HCT116 (cell line): ENCODE results near the gene PAX7. TPM values are rescaled to one million over a fixed set of nuclear protein-coding genes. Genes with fewer than 3 reads are reported as not detected.

Source experiments
- ATAC-seq: fragments of 200-7000 bp; cut with Tn5 transposase; 2 replicates; pipeline ENCODE4 v1.9.1; 2020; ENCODE audit warnings: mild to moderate bottlenecking, moderate library complexity
- BruUV-seq: library from RNA; stranded (reverse); fragments of 400-500 nt; replicated peaks from 2 replicates; lab custom pipeline; 2021; lab: Mats Ljungman, UMichigan
- CTCF ChIA-PET: fragments of 300-600 bp; sonication (Branson Sonifier 250); formaldehyde crosslinking; loops from one replicate; lab custom pipeline; 2021; ENCODE audit warnings: antibody characterized with exemption; lab: Charles Lee
- POLR2A ChIA-PET: fragments of 300-600, 350-600 bp; sonication (Branson Sonifier 250); formaldehyde crosslinking; loops from one replicate; lab custom pipeline; 2021; ENCODE audit warnings: antibody characterized with exemption; lab: Charles Lee
- RAD21 ChIA-PET, 2 experiments: fragments of 300-600 bp; sonication (Branson Sonifier 250); formaldehyde crosslinking; loops; one replicate each; lab custom pipeline; 2023; ENCODE audit warnings: low total read pairs in 2 of 2; ENCODE audit not compliant: uncharacterized antibody in 2 of 2, unreplicated experiment in 2 of 2, low non-redundant PET in 1 of 2; lab: Charles Lee
- DNase-seq: peaks from one replicate; pipeline ENCODE4 v3.0.0-alpha.2; 2010; ENCODE audit warnings: low read depth, low spot score
- H2AFZ ChIP-seq: fragments of 200-600 bp; shearing (Covaris generic), sonication (generic); 2 replicates; pipeline ENCODE4 v1.6.1; 2017; ENCODE audit warnings: low read depth, mixed run types, mixed read lengths, antibody characterized with exemption, low read length; ENCODE audit not compliant: poor library complexity, severe bottlenecking
- H3K27ac ChIP-seq: 2 replicates; pipeline ENCODE4 v1.5.1; 2012; ENCODE audit warnings: low read depth, low read length
- H3K27me3 ChIP-seq: fragments of 200-600 bp; sonication (generic); 2 replicates; pipeline ENCODE4 v1.6.1; 2016; ENCODE audit warnings: mixed run types, low read length, mixed read lengths; ENCODE audit not compliant: insufficient read depth
- H3K36me3 ChIP-seq, 2 experiments: fragments of 200-500 bp in 1 of 2; fragments of 200-600 bp in 1 of 2; sonication (Bioruptor generic) in 1 of 2; sonication (generic) in 1 of 2; 2 replicates each; pipeline versions ENCODE4 v1.5.1 to v1.6.1; 2014 to 2016; ENCODE audit warnings: low read length in 2 of 2, inconsistent platforms in 1 of 2, mixed read lengths in 1 of 2, mixed run types in 1 of 2; ENCODE audit not compliant: insufficient read depth in 2 of 2, control insufficient read depth in 1 of 2
- H3K4me1 ChIP-seq, 2 experiments: fragments of 200-600 bp in 1 of 2; sonication (generic) in 1 of 2; 2 replicates each; pipeline versions ENCODE4 v1.5.1 to v1.6.1; 2012 to 2017; ENCODE audit warnings: low read length in 2 of 2, inconsistent platforms in 1 of 2, mild to moderate bottlenecking in 1 of 2, mixed read lengths in 1 of 2, mixed run types in 1 of 2, moderate library complexity in 1 of 2; ENCODE audit not compliant: insufficient read depth in 2 of 2, control insufficient read depth in 1 of 2
- H3K4me2 ChIP-seq: fragments of 200-600 bp; sonication (generic); 2 replicates; pipeline ENCODE4 v1.6.1; 2017; ENCODE audit warnings: mixed run types, low read length, mixed read lengths
- H3K4me3 ChIP-seq, 2 experiments: fragments of 200-600 bp in 1 of 2; sonication (generic) in 1 of 2; replicated peaks in 1 of 2; 2 replicates each; pipeline ENCODE4 v1.5.1; 2011 to 2016; ENCODE audit warnings: low read length in 2 of 2, control low read depth in 1 of 2, low read depth in 1 of 2, mild to moderate bottlenecking in 1 of 2, mixed read lengths in 1 of 2, mixed run types in 1 of 2
- H3K79me2 ChIP-seq: fragments of 200-600 bp; sonication (generic); 2 replicates; pipeline ENCODE4 v1.6.1; 2017; ENCODE audit warnings: mild to moderate bottlenecking, mixed run types, low read length, moderate library complexity, mixed read lengths; ENCODE audit not compliant: insufficient read depth
- H3K9ac ChIP-seq: fragments of 200-600 bp; sonication (generic); 2 replicates; pipeline ENCODE4 v1.6.1; 2016; ENCODE audit warnings: low read length, mixed read lengths
- H3K9me2 ChIP-seq: fragments of 200-600 bp; sonication (generic), shearing (Covaris generic); 2 replicates; pipeline ENCODE4 v1.6.1; 2017; ENCODE audit warnings: mixed run types, mild to moderate bottlenecking, moderate library complexity; ENCODE audit not compliant: insufficient read depth
- H3K9me3 ChIP-seq, 2 experiments: fragments of 200-500 bp in 1 of 2; fragments of 200-600 bp in 1 of 2; sonication (Bioruptor generic) in 1 of 2; sonication (generic) in 1 of 2; 2 replicates each; pipeline ENCODE4 v1.6.1; 2014 to 2017; ENCODE audit warnings: low read length in 2 of 2, mixed read lengths in 2 of 2, inconsistent platforms in 1 of 2, low read depth in 1 of 2, mild to moderate bottlenecking in 1 of 2, mixed run types in 1 of 2, moderate library complexity in 1 of 2; ENCODE audit not compliant: control insufficient read depth in 1 of 2, insufficient read depth in 1 of 2
- H4K20me1 ChIP-seq: fragments of 200-600 bp; sonication (generic), shearing (Covaris generic); 2 replicates; pipeline ENCODE4 v1.6.1; 2017; ENCODE audit warnings: mixed run types, mild to moderate bottlenecking, moderate library complexity; ENCODE audit not compliant: insufficient read depth
- ATF3 ChIP-seq: IDR thresholded peaks from 2 replicates; pipeline ENCODE4 v1.6.1; 2012
- CBX3 ChIP-seq: IDR thresholded peaks from 2 replicates; pipeline ENCODE4 v1.6.1; 2012; ENCODE audit warnings: low read depth
- CEBPB ChIP-seq: IDR thresholded peaks from 2 replicates; pipeline ENCODE4 v1.6.1; 2012; ENCODE audit warnings: low read depth
- CTCF ChIP-seq, 3 experiments: fragments of 200-600 bp in 1 of 3; sonication (generic) in 1 of 3; IDR thresholded peaks in 2 of 3; conservative IDR thresholded peaks in 1 of 3; 2 replicates each; pipeline ENCODE4 v1.5.1; 2012 to 2017; ENCODE audit warnings: low read depth in 2 of 3, low read length in 2 of 3, antibody characterized with exemption in 1 of 3, borderline replicate concordance in 1 of 3, control low read depth in 1 of 3, mild to moderate bottlenecking in 1 of 3, mixed read lengths in 1 of 3, mixed run types in 1 of 3, moderate library complexity in 1 of 3; ENCODE audit not compliant: insufficient read depth in 1 of 3
- ELF1 ChIP-seq: IDR thresholded peaks from 2 replicates; pipeline ENCODE4 v1.6.1; 2012; ENCODE audit warnings: low read depth, borderline replicate concordance
- EZH2 ChIP-seq: fragments of 200-600 bp; sonication (generic); IDR thresholded peaks from 2 replicates; pipeline ENCODE4 v1.6.1; 2017; ENCODE audit warnings: antibody characterized with exemption, mixed run types
- EZH2phosphoT487 ChIP-seq: fragments of 200-600 bp; IDR thresholded peaks from 2 replicates; pipeline ENCODE4 v1.6.1; 2018; ENCODE audit warnings: antibody characterized with exemption, borderline replicate concordance
- FOSL1 ChIP-seq: IDR thresholded peaks from 2 replicates; pipeline ENCODE4 v1.6.1; 2012; ENCODE audit warnings: low read depth
- MAX ChIP-seq: IDR thresholded peaks from 2 replicates; pipeline ENCODE4 v1.6.1; 2012
- POLR2A ChIP-seq: IDR thresholded peaks from 2 replicates; pipeline ENCODE4 v1.7.0; 2011; ENCODE audit warnings: borderline replicate concordance; ENCODE audit not compliant: insufficient read depth, insufficient read length; ENCODE audit errors: extremely low read depth
- POLR2AphosphoS5 ChIP-seq: IDR thresholded peaks from 2 replicates; pipeline ENCODE4 v1.6.1; 2011; ENCODE audit warnings: mild to moderate bottlenecking, low read depth, low read length, moderate library complexity
- RAD21 ChIP-seq: IDR thresholded peaks from 2 replicates; pipeline ENCODE4 v1.6.1; 2012; ENCODE audit warnings: low read depth, mild to moderate bottlenecking
- SP1 ChIP-seq: IDR thresholded peaks from 2 replicates; pipeline ENCODE4 v1.6.1; 2012; ENCODE audit warnings: low read depth
- SRF ChIP-seq: IDR thresholded peaks from 2 replicates; pipeline ENCODE4 v1.6.1; 2012; ENCODE audit warnings: low read depth
- TCF7L2 ChIP-seq: IDR thresholded peaks from 2 replicates; pipeline ENCODE4 v1.7.0; 2011; ENCODE audit warnings: borderline replicate concordance, inconsistent platforms; ENCODE audit not compliant: insufficient read depth, insufficient read length; ENCODE audit errors: extremely low read depth
- YY1 ChIP-seq: IDR thresholded peaks from 2 replicates; pipeline ENCODE4 v1.6.1; 2011; ENCODE audit warnings: low read length, low read depth, moderate library complexity, mild to moderate bottlenecking; ENCODE audit not compliant: insufficient replicate concordance; ENCODE audit errors: extremely low read depth
- ZBTB33 ChIP-seq: IDR thresholded peaks from 2 replicates; pipeline ENCODE4 v1.6.1; 2011; ENCODE audit warnings: mild to moderate bottlenecking, low read length, moderate library complexity; ENCODE audit not compliant: insufficient replicate concordance; ENCODE audit errors: extremely low read depth
- ZNF274 ChIP-seq: fragments of 200-500 bp; sonication (Bioruptor generic); IDR thresholded peaks from 2 replicates; pipeline ENCODE4 v1.6.1; 2014; ENCODE audit warnings: mild to moderate bottlenecking, low read depth, low read length, inconsistent platforms
- intact Hi-C: fragments of 100-400 bp; cut with micrococcal nuclease; formaldehyde crosslinking; loops from 2 replicates; pipeline ENCODE4 v1.10.0; 2022
- total RNA-seq: library from RNA; stranded (reverse); gene quantifications from one replicate; pipeline ENCODE4 v1.2.1, GENCODE V29; 2021; ENCODE audit not compliant: unreplicated experiment

Gene PAX7
- total RNA-seq, 1 experiment from 2014 or later: not detected

DNA sequence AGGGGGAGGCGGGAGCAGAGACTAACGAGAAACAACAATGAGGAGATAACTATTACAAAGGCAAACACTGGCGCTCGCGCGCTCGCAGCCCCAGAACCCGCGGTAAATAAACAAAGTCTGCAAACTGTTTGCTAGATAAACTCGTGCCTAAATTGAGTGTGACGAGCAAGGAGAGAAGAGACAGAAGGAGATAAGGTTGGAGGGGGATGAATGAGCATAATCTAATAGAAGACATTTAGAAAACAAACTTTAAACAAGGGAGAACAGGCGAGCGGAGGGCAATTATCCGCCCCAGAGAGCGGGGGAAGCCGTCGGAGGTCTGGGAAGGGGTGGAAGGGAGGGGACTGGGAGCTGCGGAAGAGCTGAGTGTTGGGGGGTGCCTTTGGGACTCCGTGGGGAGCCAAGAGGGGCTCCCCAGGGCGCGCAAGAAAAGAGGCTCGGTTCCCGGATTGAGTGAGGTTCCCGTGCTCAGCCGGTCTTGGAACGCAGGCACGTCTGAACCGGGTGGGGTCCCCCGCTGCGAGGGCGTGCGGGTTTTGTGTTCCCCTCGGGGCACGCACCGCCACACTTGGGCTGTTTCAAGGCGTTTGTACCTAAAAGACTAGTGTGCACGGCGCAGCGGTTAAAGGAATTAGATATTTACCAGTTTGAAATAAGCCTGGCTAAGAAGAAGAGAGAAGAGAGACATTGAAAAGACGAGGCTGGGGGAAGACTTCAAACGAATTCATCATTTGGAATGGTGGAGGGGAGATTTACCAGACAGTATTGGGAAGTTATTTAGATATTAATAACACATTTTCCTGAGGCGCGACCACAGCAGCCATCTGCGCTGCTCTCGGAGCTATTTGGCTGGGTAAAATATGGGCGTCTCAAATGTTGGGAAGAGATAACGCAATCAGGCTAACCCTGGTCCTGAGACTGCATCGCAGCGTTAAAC lies 10.6 kb downstream of the PAX7 start:
- ChIA-PET POLR2A (no interaction called here), CTCF (no interaction called here), RAD21 (no interaction called here)
- Histone ChIP-seq H3K4me2 (no peak overlapping the region), H3K4me1 (peaks cover 3 to 12% of the 10 kb centered on the region in 2 experiments; a peak in 3 of 4 replicates), H3K9me2 (no peaks in the 10 kb centered on the region), H3K9ac (no peak overlapping the region), H2AFZ (no peak overlapping the region), H3K36me3 (no peaks in the 10 kb centered on the region), H3K27me3 (peaks cover 37% of the 10 kb centered on the region; the same call in 1 of the 2 replicates), H4K20me1 (no peaks in the 10 kb centered on the region), H3K27ac (no peak overlapping the region), H3K79me2 (no peaks in the 10 kb centered on the region), H3K9me3 (no peaks in the 10 kb centered on the region), H3K4me3 (no peak overlapping the region)
- intact Hi-C loops: no loop called here
- no peak for ATAC-seq
- no TSS peak for BruUV-seq
- no peak for DNase-seq
- no peak for TF ChIP-seq RAD21
- TF ChIP-seq EZH2: no peak
- no peak for TF ChIP-seq CBX3
- TF ChIP-seq FOSL1: no peak
- TF ChIP-seq POLR2AphosphoS5: no peak
- TF ChIP-seq SP1: no peak
- TF ChIP-seq POLR2A: no peak
- no peak for TF ChIP-seq ATF3
- TF ChIP-seq MAX: no peak
- no peak for TF ChIP-seq CTCF (IDR thresholded peaks at IDR 0.05 in 2 of 3, conservative IDR thresholded peaks at IDR 0.05 in 1 of 3; ENCODE audit: borderline replicate concordance in 1 of 3, insufficient read depth in 1 of 3, low read depth in 2 of 3, low read length in 2 of 3)
- TF ChIP-seq ZNF274: no peak
- no peak for TF ChIP-seq TCF7L2
- TF ChIP-seq EZH2phosphoT487: no peak
- TF ChIP-seq CEBPB: no peak
- no peak for TF ChIP-seq SRF
- no peak for TF ChIP-seq ZBTB33
- no peak for TF ChIP-seq ELF1
- TF ChIP-seq YY1: no peak
